OCI-M1 (cell line): ENCODE results near the gene NOTCH1.
A peak's percentile ranks its signal among the peaks of the same experiment; 100 is the strongest.

Experiments
- DNase-seq: peaks from one replicate; lab custom pipeline; 2025; lab: John Stamatoyannopoulos, UW

The NOTCH1 gene

GRCh38 chr9:136544964-136545691 is 720 bp downstream of the NOTCH1 start:
- peak; percentile 28 for DNase-seq

GRCh38 chr9:136544548-136544963 is 1.3 kb downstream of the NOTCH1 start:
- DNase-seq = no peak

GRCh38 chr9:136543830-136544547 is 1.9 kb downstream of the NOTCH1 start:
- no peak for DNase-seq

- DNase-seq = no peak
Observed at GRCh38 chr9:136543280-136543679, 2.6 kb downstream of the NOTCH1 start.

GRCh38 chr9:136542241-136543040 is 3.4 kb downstream of the NOTCH1 start:
- DNase-seq = no peak

GRCh38 chr9:136541709-136542108 is 4.1 kb downstream of the NOTCH1 start:
- DNase-seq = no peak

GRCh38 chr9:136541179-136541578 is 4.7 kb downstream of the NOTCH1 start:
- no peak for DNase-seq

GRCh38 chr9:136539427-136540421 is 6.1 kb downstream of the NOTCH1 start:
- DNase-seq = peak; percentile 88

GRCh38 chr9:136538599-136539426 is 7.0 kb downstream of the NOTCH1 start:
- DNase-seq = no peak

- no peak for DNase-seq
Observed at GRCh38 chr9:136537896-136538598, 7.8 kb downstream of the NOTCH1 start.

- DNase-seq = no peak
Observed at GRCh38 chr9:136537411-136537810, 8.4 kb downstream of the NOTCH1 start.

GRCh38 chr9:136536721-136537241 is 9.1 kb downstream of the NOTCH1 start:
- no peak for DNase-seq

GRCh38 chr9:136536051-136536720 is 9.7 kb downstream of the NOTCH1 start:
- DNase-seq = no peak

GRCh38 chr9:136535070-136535469 is 10.8 kb downstream of the NOTCH1 start:
- no peak for DNase-seq

GRCh38 chr9:136534366-136534765 is 11.5 kb downstream of the NOTCH1 start:
- DNase-seq = no peak

GRCh38 chr9:136533775-136534157 is 12.1 kb downstream of the NOTCH1 start:
- DNase-seq = no peak

- DNase-seq = no peak
Observed at GRCh38 chr9:136532799-136533774, 12.8 kb downstream of the NOTCH1 start.
